Ecto neural progenitor cell (in vitro differentiated cells): ENCODE data around the gene GPX3.

Experiments used
- DNase-seq: peaks from one replicate; pipeline ENCODE4 v3.0.0-alpha.2; 2018; ENCODE audit warnings: low spot score

The GPX3 gene

DNA sequence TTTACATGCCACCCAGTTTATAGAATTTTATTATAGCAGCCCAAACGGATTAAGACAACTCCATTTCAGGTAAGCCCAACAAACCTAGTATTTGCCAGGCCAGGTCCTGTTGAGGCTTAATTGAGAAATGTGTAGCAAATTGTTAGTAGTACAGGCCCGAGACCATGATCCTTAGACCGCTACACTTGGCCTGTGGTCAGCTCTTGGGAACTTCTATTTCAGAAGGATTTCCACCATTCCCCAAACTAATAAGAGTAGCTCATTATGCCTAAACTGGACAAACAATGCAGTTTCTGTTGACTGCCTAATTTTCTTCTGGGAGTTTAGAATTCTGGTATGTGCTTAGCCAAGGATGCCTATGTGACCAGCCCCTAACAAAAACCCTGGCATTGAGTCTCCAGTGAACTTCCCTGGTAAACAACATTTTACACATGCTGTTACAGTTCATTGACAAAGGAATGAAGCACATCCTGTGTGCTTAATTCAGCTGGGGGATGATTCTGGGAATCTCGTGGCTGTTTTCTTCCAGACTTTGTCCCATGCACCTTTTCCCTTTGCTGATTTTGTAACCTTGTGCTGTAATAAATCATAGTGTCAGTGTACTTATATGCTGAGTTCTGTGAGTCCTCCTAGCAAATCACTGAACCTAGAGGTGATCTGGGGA, 5.6 kb upstream of the GPX3 start:
- no peak for DNase-seq

DNA sequence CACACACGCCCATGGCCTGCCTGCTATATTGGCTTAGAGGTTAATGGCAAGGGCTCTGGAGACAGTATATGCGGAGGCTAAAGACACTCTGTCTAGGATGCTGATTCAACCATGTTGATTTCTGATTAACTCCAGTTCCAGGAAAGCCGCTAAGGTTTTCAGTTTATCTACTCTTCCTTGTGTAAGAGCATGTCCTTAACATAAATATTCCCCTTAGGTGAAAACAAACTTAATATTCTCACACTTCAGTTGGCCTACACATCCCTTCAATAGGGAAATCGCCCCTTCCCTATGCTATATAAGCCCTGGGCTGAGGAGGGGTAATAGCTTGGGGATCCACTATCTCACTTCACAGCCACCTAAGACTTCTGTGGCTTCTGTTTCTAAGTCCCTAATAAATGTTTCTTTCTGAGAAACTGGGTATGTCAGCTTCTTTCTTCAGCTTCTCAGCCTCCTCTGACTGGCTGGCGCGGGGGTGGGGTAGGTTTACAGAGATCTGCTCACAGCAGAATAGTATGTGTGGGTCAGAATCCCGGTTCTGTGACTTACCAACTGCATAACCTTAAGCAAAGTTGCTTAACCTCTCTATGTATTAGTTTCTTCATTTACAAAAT, 4.3 kb upstream of the GPX3 start:
- no peak for DNase-seq

DNA sequence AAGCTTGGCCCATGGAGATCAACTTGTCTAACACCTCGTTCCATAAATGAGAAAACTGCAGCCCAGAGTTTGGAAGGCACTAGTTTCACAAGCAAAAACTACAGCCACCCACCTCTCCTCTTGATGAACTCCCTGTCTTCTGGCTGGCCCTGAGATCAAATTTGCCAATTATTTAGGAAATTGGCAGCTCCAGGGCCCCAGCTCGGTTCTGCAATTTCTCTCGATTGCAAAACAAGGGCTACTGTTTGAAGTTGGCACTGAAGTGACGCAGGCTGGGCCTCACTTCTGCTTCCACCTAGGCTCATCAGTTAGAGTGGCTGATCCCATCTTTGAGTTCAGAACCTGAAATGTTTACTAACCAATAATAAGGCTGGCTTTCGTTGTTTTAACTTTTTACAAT, 3.7 kb upstream of the GPX3 start:
- no peak for DNase-seq

- DNase-seq = no peak
Observed at GRCh38 chr5:151017897-151018296, 2.5 kb upstream of the GPX3 start.

DNA sequence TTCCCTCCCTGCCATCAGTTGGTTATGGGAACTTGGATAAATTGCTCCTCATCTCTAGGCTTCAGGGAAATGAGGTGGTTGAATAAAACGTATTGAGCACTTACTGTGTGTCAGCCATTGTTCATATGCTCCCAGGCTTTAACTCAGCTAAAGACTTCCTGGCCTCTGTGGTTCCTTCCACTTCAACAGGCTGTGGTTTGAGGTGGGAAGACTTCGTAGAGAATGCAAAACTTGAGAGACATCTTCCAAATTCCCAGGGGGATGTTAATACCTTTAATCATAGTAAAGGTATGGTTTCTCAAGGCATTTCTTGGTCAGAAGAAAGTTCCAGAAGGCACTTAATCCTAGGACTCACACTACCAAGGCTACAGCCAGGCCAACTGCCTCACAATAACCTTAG, 1.5 kb upstream of the GPX3 start:
- no peak for DNase-seq

- DNase-seq = no peak
Observed at GRCh38 chr5:151019331-151019730, 1.1 kb upstream of the GPX3 start.

- DNase-seq = no peak
Observed at GRCh38 chr5:151021746-151022145, 1.4 kb downstream of the GPX3 start.

- no peak for DNase-seq
Observed at GRCh38 chr5:151022511-151023018, 2.2 kb downstream of the GPX3 start.

GRCh38 chr5:151023047-151023615, 2.7 kb downstream of the GPX3 start:
- no peak for DNase-seq

GRCh38 chr5:151023651-151024050, 3.3 kb downstream of the GPX3 start:
- no peak for DNase-seq

DNA sequence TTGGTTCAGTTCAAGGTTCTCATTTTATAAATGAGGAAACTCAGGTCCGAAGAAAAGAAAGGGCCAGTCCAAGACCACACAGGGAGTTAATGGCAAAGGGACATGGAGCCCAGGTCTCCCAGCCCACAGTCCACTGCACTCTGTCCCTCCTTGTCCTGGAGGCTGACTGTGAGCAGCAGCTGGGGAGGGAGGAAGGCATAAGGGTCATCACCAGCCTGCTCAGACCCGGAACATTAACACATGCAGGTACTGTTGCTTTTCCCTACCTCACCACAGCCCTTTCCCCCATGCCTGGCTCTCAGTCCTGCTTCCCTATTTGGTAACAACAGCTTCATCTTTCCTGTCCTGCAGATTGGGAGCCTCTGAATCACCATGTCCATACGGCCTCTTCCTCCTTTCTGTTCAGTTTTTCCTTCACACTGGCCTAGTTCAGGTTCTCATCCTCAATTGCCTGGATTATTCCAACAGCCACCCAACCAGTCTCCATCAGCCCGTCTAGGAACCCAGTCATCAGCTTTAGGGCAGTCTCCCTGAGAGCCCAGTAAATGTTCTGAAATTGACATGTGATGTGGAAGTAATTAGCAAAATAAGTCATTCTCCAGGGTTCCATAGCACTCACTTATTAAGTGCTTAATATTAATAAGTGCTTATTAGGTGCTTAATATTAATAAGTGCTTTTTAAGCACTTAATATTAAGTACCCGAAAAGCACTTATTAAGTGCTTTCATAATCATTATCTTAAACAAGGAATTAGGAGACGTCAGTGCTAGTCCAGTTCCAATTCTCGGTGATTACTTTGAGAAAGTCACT, 4.3 kb downstream of the GPX3 start:
- DNase-seq = no peak

DNA sequence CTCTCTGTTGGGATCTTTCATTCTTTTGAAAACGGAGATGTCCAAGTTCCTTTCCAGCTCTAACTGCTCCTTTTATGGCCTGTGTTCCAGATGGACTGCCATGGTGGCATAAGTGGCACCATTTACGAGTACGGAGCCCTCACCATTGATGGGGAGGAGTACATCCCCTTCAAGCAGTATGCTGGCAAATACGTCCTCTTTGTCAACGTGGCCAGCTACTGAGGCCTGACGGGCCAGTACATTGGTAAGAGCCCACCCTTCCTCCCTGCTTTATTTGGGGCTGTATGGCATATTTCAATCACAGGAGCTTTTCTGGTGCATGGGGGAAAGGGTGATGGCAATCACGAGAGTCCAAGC, 4.8 kb downstream of the GPX3 start:
- no peak for DNase-seq

- no peak for DNase-seq
Observed at GRCh38 chr5:151026088-151026487, 5.7 kb downstream of the GPX3 start.

GRCh38 chr5:151026679-151027078, 6.3 kb downstream of the GPX3 start:
- DNase-seq = no peak

DNA sequence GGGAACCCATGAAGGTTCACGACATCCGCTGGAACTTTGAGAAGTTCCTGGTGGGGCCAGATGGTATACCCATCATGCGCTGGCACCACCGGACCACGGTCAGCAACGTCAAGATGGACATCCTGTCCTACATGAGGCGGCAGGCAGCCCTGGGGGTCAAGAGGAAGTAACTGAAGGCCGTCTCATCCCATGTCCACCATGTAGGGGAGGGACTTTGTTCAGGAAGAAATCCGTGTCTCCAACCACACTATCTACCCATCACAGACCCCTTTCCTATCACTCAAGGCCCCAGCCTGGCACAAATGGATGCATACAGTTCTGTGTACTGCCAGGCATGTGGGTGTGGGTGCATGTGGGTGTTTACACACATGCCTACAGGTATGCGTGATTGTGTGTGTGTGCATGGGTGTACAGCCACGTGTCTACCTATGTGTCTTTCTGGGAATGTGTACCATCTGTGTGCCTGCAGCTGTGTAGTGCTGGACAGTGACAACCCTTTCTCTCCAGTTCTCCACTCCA, 7.6 kb downstream of the GPX3 start:
- no peak for DNase-seq

DNA sequence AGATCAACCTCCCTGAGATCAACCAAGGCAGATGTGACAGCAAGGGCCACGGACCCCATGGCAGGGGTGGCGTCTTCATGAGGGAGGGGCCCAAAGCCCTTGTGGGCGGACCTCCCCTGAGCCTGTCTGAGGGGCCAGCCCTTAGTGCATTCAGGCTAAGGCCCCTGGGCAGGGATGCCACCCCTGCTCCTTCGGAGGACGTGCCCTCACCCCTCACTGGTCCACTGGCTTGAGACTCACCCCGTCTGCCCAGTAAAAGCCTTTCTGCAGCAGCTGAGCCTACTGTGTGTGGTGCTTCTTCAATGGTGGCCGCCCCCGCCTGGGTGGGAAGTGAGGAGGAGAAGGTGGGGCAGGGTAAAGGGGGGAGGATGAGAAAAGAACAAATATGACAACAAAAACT, 8.3 kb downstream of the GPX3 start:
- no peak for DNase-seq

GRCh38 chr5:151029179-151030055, 9.0 kb downstream of the GPX3 start:
- DNase-seq = no peak

DNA sequence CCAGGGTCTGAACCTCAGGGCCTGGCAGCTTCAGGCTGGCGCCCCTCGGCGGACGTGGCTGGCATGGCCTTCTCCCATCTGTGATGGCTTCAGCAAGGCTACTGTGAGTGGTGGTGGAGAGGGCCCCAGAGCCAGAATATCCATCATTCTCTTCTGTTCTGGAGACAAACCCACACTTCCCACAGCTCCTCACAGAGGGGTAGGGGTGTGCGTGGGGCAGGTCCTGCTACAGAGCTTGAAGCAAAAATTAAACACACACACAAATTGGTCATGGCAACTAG, 9.6 kb downstream of the GPX3 start:
- no peak for DNase-seq

GRCh38 chr5:151030379-151030778, 10.0 kb downstream of the GPX3 start:
- DNase-seq = no peak

- DNase-seq = no peak
Observed at GRCh38 chr5:151031554-151031953, 11.2 kb downstream of the GPX3 start.

DNA sequence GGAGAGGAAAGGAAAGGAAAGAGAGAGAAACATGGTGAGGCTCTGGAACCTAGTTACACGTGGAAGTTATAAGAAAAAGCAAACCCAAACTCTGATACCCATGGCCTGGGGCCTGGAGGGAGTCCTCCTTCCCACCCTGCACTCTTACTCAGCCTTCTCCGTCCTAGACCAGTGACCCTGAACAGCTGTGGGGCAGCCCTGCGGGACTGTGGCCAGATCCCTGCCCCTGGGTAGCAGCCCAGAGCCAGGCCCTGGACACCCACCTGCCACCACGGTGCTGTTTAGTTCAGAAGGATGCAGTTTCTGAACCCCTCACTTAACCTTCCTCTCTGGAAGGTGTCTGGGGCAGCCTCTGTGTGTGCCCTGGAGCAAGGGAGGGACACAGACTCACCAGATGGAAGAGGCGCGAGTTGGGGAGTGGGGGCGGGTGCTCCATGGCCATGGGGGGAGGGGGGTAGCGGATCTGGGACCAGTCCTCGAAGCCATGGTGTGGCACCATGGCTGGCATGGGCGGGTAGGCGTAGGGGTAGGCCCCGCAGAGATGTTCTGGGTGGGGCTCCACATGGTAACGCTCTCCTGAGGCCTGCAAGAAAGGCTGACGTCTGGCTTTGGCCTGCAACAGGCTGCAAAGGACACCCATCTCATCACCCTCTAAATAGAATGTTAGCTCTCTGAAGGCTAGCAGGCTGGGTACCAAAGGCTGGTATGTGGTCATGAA, 13.0 kb downstream of the GPX3 start:
- DNase-seq = no peak
